Esophagus muscularis mucosa (tissue), 4 donors: ENCODE results near the gene LTF.

Experiments used
- CTCF ChIP-seq, 3 experiments: fragments of 200-600 bp in 2 of 3; fragments of 450-650 bp in 1 of 3; sonication (generic) in 2 of 3; IDR thresholded peaks; one replicate each; pipeline ENCODE4 v1.5.1; 2017 to 2019; ENCODE audit warnings: antibody characterized with exemption in 3 of 3, mild to moderate bottlenecking in 2 of 3, moderate library complexity in 1 of 3
- EP300 ChIP-seq: sonication (generic); formaldehyde crosslinking; IDR thresholded peaks from one replicate; pipeline ENCODE4 v1.6.1; 2017; ENCODE audit warnings: antibody characterized with exemption
- POLR2A ChIP-seq: fragments of 450-650 bp; IDR thresholded peaks from one replicate; pipeline ENCODE4 v1.6.1; 2017; ENCODE audit warnings: antibody characterized with exemption, moderate library complexity, mild to moderate bottlenecking, low read depth
- POLR2AphosphoS5 ChIP-seq, 2 donors: sonication (generic); formaldehyde crosslinking; IDR thresholded peaks; one replicate each; pipeline ENCODE4 v1.6.1; 2017; ENCODE audit warnings: antibody characterized with exemption in 2 of 2

DNA sequence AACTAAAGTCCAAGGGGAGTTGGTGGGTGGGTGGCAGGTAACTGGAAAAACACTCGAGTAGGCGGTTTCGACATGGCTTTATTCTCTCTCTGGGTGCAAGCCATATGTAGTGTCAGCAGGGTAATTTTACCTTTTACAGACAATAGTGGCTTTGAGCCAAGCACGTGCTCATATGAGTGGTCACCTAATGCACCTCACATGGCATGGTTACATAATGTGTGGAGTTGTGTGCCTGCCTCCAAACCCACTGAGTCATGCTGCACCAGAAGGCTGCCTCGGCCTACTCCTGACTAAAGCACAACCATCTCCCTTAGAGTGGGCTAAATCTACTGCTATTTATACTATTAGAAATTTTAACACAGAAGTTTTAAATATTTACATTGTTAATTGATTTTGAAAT, 41.1 kb downstream of the LTF start:
- no peak for TF ChIP-seq CTCF (IDR thresholded peaks at IDR 0.05)
- TF ChIP-seq EP300, result no peak
- no peak for TF ChIP-seq POLR2AphosphoS5 (IDR thresholded peaks at IDR 0.05)
- no peak for TF ChIP-seq POLR2A
